HepG2 (cell line): ENCODE results near the gene LHX3. TPM values are rescaled to one million over a fixed set of nuclear protein-coding genes. Genes with fewer than 3 reads are reported as not detected.

Experiments
- ATAC-seq: fragments of 200-7000 bp; cut with Tn5 transposase; 3 replicates; pipeline ENCODE4 v1.9.1; 2020; ENCODE audit warnings: mild to moderate bottlenecking, moderate library complexity
- BruUV-seq: library from RNA; stranded (reverse); fragments of 400-500 nt; replicated peaks from 2 replicates; lab custom pipeline; 2021; lab: Mats Ljungman, UMichigan
- CTCF ChIA-PET: fragments of 300-600 bp; formaldehyde crosslinking; extraction: SDS; loops from one replicate; lab custom pipeline; 2021; ENCODE audit warnings: low total read pairs, inconsistent platforms, low intra/inter-chr PET ratio; lab: Yijun Ruan, JAX
- POLR2A ChIA-PET: fragments of 350-600 bp; sonication (Branson Sonifier 250); formaldehyde crosslinking; loops from one replicate; lab custom pipeline; 2020; ENCODE audit warnings: antibody characterized with exemption, inconsistent platforms; lab: Yijun Ruan, JAX
- DNase-seq: peaks from one replicate; pipeline ENCODE4 v3.0.0-alpha.2; 2015; ENCODE audit warnings: low spot score
- FAIRE-seq: peaks from 3 replicates; lab custom pipeline; 2011; peaks lifted over from hg19 to GRCh38; lab: Jason Lieb, UNC
- H2AFZ ChIP-seq: one replicate; pipeline ENCODE4 v1.6.1; 2011; ENCODE audit warnings: low read length, inconsistent platforms
- H3K27ac ChIP-seq: fragments of 300-600 bp; 3 replicates; pipeline ENCODE4 v1.8.0; 2011; ENCODE audit warnings: mixed run types, mild to moderate bottlenecking, mixed read lengths, low read length, inconsistent platforms; ENCODE audit not compliant: insufficient read depth; ENCODE audit errors: extremely low read length
- H3K27me3 ChIP-seq, 2 experiments: fragments of 200-600 bp in 1 of 2; 2 replicates in 1 of 2; 3 replicates in 1 of 2; pipeline versions ENCODE4 v1.6.0 to v1.8.0; 2011; ENCODE audit warnings: low read length in 2 of 2, mild to moderate bottlenecking in 2 of 2, moderate library complexity in 2 of 2, inconsistent platforms in 1 of 2; ENCODE audit not compliant: insufficient read depth in 2 of 2, control insufficient read depth in 1 of 2
- H3K36me3 ChIP-seq, 2 experiments: fragments of 200-600 bp in 1 of 2; replicated peaks in 1 of 2; 2 replicates in 1 of 2; 3 replicates in 1 of 2; pipeline versions ENCODE4 v1.5.1 to v1.8.0; 2011; ENCODE audit warnings: low read length in 2 of 2, inconsistent platforms in 1 of 2; ENCODE audit not compliant: insufficient read depth in 2 of 2, control insufficient read depth in 1 of 2
- H3K4me1 ChIP-seq: 2 replicates; pipeline ENCODE4 v1.5.1; 2012; ENCODE audit warnings: low read length, inconsistent platforms; ENCODE audit not compliant: insufficient read depth
- H3K4me2 ChIP-seq: 2 replicates; pipeline ENCODE4 v1.6.0; 2011; ENCODE audit warnings: low read depth, low read length, inconsistent platforms
- H3K4me3 ChIP-seq, 3 experiments: fragments of 200-600 bp in 1 of 3; sonication (generic), shearing (Covaris generic) in 1 of 3; replicated peaks in 1 of 3; 2 replicates each; pipeline ENCODE4 v1.5.1; 2011 to 2016; ENCODE audit warnings: low read length in 3 of 3, inconsistent platforms in 2 of 3, low read depth in 2 of 3, mild to moderate bottlenecking in 2 of 3, control low read depth in 1 of 3, mixed read lengths in 1 of 3; ENCODE audit not compliant: insufficient read depth in 1 of 3
- H3K79me2 ChIP-seq: one replicate; pipeline ENCODE4 v1.6.1; 2011; ENCODE audit warnings: low read length, inconsistent platforms; ENCODE audit not compliant: insufficient read depth
- H3K9ac ChIP-seq: 2 replicates; pipeline ENCODE4 v1.6.0; 2011; ENCODE audit warnings: mild to moderate bottlenecking, low read depth, low read length, inconsistent platforms; ENCODE audit not compliant: insufficient read depth
- H3K9me3 ChIP-seq: 2 replicates; pipeline ENCODE4 v1.5.1; 2012; ENCODE audit warnings: mild to moderate bottlenecking, low read length
- H4K20me1 ChIP-seq: 2 replicates; pipeline ENCODE4 v1.6.0; 2011; ENCODE audit warnings: inconsistent platforms, mild to moderate bottlenecking, low read length, moderate library complexity; ENCODE audit not compliant: insufficient read depth
- AGO2 ChIP-seq: fragments of 200-400 bp; formaldehyde crosslinking; optimal IDR thresholded peaks from 2 replicates; pipeline ENCODE3; 2017; ENCODE audit warnings: mild to moderate bottlenecking, low read depth, low read length, moderate library complexity
- ATF1 ChIP-seq: IDR thresholded peaks from 2 replicates; pipeline ENCODE4 v1.6.1; 2016; ENCODE audit warnings: mild to moderate bottlenecking, control low read depth
- CEBPG ChIP-seq: IDR thresholded peaks from 2 replicates; pipeline ENCODE4 v1.6.1; 2016
- HNRNPL ChIP-seq: fragments of 200-400 bp; formaldehyde crosslinking; IDR thresholded peaks from 2 replicates; pipeline ENCODE4 v1.6.1; 2017; ENCODE audit warnings: mild to moderate bottlenecking, low read depth, low read length
- HNRNPUL1 ChIP-seq: fragments of 200-400 bp; formaldehyde crosslinking; IDR thresholded peaks from 2 replicates; pipeline ENCODE4 v1.6.1; 2017; ENCODE audit warnings: low read depth, mild to moderate bottlenecking, low read length, moderate library complexity
- NR3C1 ChIP-seq: sonication (generic); formaldehyde crosslinking; IDR thresholded peaks from 2 replicates; pipeline ENCODE4 v1.4.0; 2020; ENCODE audit warnings: missing genetic modification reagents
- POLR2AphosphoS2 ChIP-seq: IDR thresholded peaks from 2 replicates; pipeline ENCODE4 v1.6.1; 2011; ENCODE audit warnings: low read depth, low read length, improper control_type of control experiment
- TAF1 ChIP-seq: sonication (generic); formaldehyde crosslinking; IDR thresholded peaks from 2 replicates; pipeline ENCODE4 v1.4.0; 2020; ENCODE audit warnings: missing genetic modification reagents
- TCF12 ChIP-seq, 2 experiments: fragments of 450-650 bp in 1 of 2; sonication (generic) in 1 of 2; formaldehyde crosslinking in 1 of 2; IDR thresholded peaks; 2 replicates each; pipeline versions ENCODE4 v1.6.1 to v1.8.0; 2017 to 2022; ENCODE audit warnings: antibody characterized with exemption in 1 of 2, mild to moderate bottlenecking in 1 of 2, missing genetic modification reagents in 1 of 2, moderate library complexity in 1 of 2
- ZFP36 ChIP-seq: fragments of 150-350 bp; IDR thresholded peaks from 2 replicates; pipeline ENCODE4 v1.6.1; 2018; ENCODE audit warnings: borderline replicate concordance, low read length, low read depth; ENCODE audit not compliant: partially characterized antibody
- ZNF138 ChIP-seq: sonication (generic); formaldehyde crosslinking; IDR thresholded peaks from 2 replicates; pipeline ENCODE4 v1.5.0; 2020; ENCODE audit warnings: mild to moderate bottlenecking, low read depth, missing genetic modification reagents
- ZNF746 ChIP-seq: sonication (generic); formaldehyde crosslinking; IDR thresholded peaks from 2 replicates; pipeline ENCODE4 v1.8.0; 2022; ENCODE audit warnings: mild to moderate bottlenecking, missing genetic modification reagents
- ZNF772 ChIP-seq: sonication (generic); formaldehyde crosslinking; IDR thresholded peaks from 2 replicates; pipeline ENCODE4 v1.5.0; 2020; ENCODE audit warnings: mild to moderate bottlenecking, missing genetic modification reagents
- WGBS: methylation state at CpG from one replicate; pipeline ENCODE4 v1.1.6; 2017; ENCODE audit warnings: low lambda C conversion rate; 5-methylcytosine and 5-hydroxymethylcytosine counted together
- in situ Hi-C: cut with HindIII; loops from 2 replicates; pipeline ENCODE4 v1.10.0; 2017; ENCODE audit warnings: low pct_unique_long_range_greater_than_20kb; ENCODE audit not compliant: extremely low pct_ligation_motif_present
- intact Hi-C: fragments of 100-400 bp; cut with micrococcal nuclease; formaldehyde crosslinking; loops from one replicate; pipeline ENCODE4 v1.10.0; 2022; ENCODE audit not compliant: unreplicated experiment
- polyA plus RNA-seq, 8 experiments: library from polyadenylated mRNA; depleted of rRNA in 3 of 8; stranded (reverse) in 7 of 8; unstranded in 1 of 8; fragments of >200 nt; fragmentation: Illumina TruSeq in 4 of 8; extraction: Trizol in 4 of 8; gene quantifications; 2 replicates each; pipeline versions ENCODE4 v1.2.1 to v1.2.3, GENCODE V29; 2011 to 2016; ENCODE audit warnings: low read depth in 4 of 8, missing spikeins in 1 of 8, mixed read lengths in 1 of 8; ENCODE audit not compliant: insufficient read depth in 1 of 8
- total RNA-seq, 5 experiments: library from RNA; depleted of rRNA; stranded (reverse); fragments of >200 nt; fragmentation: Illumina TruSeq; extraction: Trizol; gene quantifications; 2 replicates each; pipeline ENCODE4 v1.2.3, GENCODE V29; 2016; ENCODE audit warnings: low read depth in 1 of 5
- TF ChIP-seq, protein P1 (sequence below): sonication (generic); formaldehyde crosslinking; IDR thresholded peaks from 2 replicates; pipeline ENCODE4 v1.8.0; 2022; ENCODE audit warnings: mild to moderate bottlenecking, missing genetic modification reagents

The LHX3 gene
- total and polyA plus RNA-seq, 2 of the 13 experiments (the other 11 are each of a cell fraction or from before 2014, with no cell fraction given): not detected

GRCh38 chr9:136231478-136232297 is 26.8 kb upstream of the LHX3 start:
- peaks cover 56% of the 10 kb centered on the region; the same call in 1 of the 2 replicates for H4K20me1 ChIP-seq
- TF ChIP-seq ZNF138 (CRISPR knock-in tag) (no peak), ZNF772 (no peak), HNRNPL (no peak), CEBPG (CRISPR knock-in tag) (no peak), HNRNPUL1 (no peak), NR3C1 (CRISPR knock-in tag) (no peak)
- no peaks in the 10 kb centered on the region for H3K27me3 ChIP-seq
- intact Hi-C loops: no loop called here
- H2AFZ ChIP-seq: no peak overlapping the region
- peaks cover 42% of the 10 kb centered on the region for H3K79me2 ChIP-seq
- no peak overlapping the region for H3K9ac ChIP-seq
- DNase-seq (no peak), FAIRE-seq (no peak), ATAC-seq (no peak)
- peaks cover 23 to 56% of the 10 kb centered on the region in 2 experiments; a peak in 4 of 5 replicates for H3K36me3 ChIP-seq
- H3K4me2 ChIP-seq: no peak overlapping the region
- no peaks in the 10 kb centered on the region for H3K4me1 ChIP-seq
- H3K4me3 ChIP-seq: no peak overlapping the region
- ChIA-PET POLR2A (interaction anchor here (1.2 kb wide), 1 partner anchor 23 kb away, joined by 3 read pairs; no protein-coding TSS in a partner anchor), CTCF (no interaction called here)
- 96% methylated on average over 31 of the region's 31 CpGs for WGBS
- in situ Hi-C loops: no loop called here
- no peak overlapping the region for H3K27ac ChIP-seq
- no peaks in the 10 kb centered on the region for H3K9me3 ChIP-seq
- BruUV-seq: no TSS peak

DNA sequence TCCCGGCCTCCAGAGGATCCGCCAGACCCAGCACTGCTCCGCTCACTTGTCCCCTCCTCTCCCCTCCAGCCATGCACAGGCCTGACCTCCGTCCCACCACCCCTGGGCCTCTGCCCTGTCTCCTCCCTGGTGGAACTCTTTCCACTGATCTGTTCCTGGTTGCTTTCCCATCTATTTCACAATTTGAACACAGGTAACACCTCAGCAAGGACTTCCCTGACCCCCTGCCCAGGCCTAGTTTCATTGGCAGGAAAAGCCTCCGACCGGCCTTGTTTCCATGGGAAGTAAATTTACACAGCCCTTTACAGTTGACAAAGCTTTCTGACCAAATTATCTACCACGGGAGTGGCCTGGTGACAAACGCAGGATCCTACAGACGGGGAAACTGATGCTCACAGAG is 25.8 kb upstream of the LHX3 start:
- peaks cover 27 to 55% of the 10 kb centered on the region in 2 experiments; a peak in 4 of 5 replicates for H3K36me3 ChIP-seq
- WGBS: 87% methylated on average over 9 of the region's 9 CpGs
- no peak for TF ChIP-seq ATF1
- TF ChIP-seq ZNF746 (CRISPR knock-in tag): no peak
- no peak for TF ChIP-seq TAF1
- TF ChIP-seq, protein P1, sequence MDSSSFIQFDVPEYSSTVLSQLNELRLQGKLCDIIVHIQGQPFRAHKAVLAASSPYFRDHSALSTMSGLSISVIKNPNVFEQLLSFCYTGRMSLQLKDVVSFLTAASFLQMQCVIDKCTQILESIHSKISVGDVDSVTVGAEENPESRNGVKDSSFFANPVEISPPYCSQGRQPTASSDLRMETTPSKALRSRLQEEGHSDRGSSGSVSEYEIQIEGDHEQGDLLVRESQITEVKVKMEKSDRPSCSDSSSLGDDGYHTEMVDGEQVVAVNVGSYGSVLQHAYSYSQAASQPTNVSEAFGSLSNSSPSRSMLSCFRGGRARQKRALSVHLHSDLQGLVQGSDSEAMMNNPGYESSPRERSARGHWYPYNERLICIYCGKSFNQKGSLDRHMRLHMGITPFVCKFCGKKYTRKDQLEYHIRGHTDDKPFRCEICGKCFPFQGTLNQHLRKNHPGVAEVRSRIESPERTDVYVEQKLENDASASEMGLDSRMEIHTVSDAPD (CRISPR knock-in tag): no peak
- TF ChIP-seq AGO2: peak; percentile 9
- no peak for TF ChIP-seq ZFP36
- no peak for TF ChIP-seq POLR2AphosphoS2
- no peak for TF ChIP-seq TCF12 (IDR thresholded peaks at IDR 0.05)
- no peak for TF ChIP-seq TCF12 (CRISPR knock-in tag; IDR thresholded peaks at IDR 0.05)
- H3K4me1 ChIP-seq: no peaks in the 10 kb centered on the region
- no peak overlapping the region for H3K4me2 ChIP-seq
- H3K27me3 ChIP-seq: no peaks in the 10 kb centered on the region
- H2AFZ ChIP-seq: no peak overlapping the region
- in situ Hi-C loops: no loop called here
- H3K9me3 ChIP-seq: no peaks in the 10 kb centered on the region
- ATAC-seq (no peak), DNase-seq (no peak), FAIRE-seq (no peak)
- H3K9ac ChIP-seq: no peak overlapping the region
- intact Hi-C loops: no loop called here
- peaks cover 60% of the 10 kb centered on the region for H4K20me1 ChIP-seq
- POLR2A ChIA-PET: interaction anchor here (1.2 kb wide), 1 partner anchor 24 kb away, joined by 3 read pairs; no protein-coding TSS in a partner anchor
- peaks cover 43% of the 10 kb centered on the region for H3K79me2 ChIP-seq
- H3K4me3 ChIP-seq: no peak overlapping the region
- CTCF ChIA-PET: no interaction called here
- BruUV-seq: no TSS peak
- no peak overlapping the region for H3K27ac ChIP-seq
